ENCODE data around the gene DNAH14.

DNAH14 gene

GRCh38 chr1:225428881-225429455, 499.5 kb downstream of the DNAH14 start:
- DNase-seq (ENCODE audit: low read depth): no peak

GRCh38 chr1:225430301-225430700, 500.8 kb downstream of the DNAH14 start:
- DNase-seq (ENCODE audit: low read depth): no peak

GRCh38 chr1:225431081-225431863, 501.8 kb downstream of the DNAH14 start:
- no peak for DNase-seq (ENCODE audit: low read depth)

- no peak for DNase-seq (ENCODE audit: low read depth)
Observed at GRCh38 chr1:225434046-225434445, 504.6 kb downstream of the DNAH14 start.

- no peak for DNase-seq (ENCODE audit: low read depth)
Observed at GRCh38 chr1:225435076-225435475, 505.6 kb downstream of the DNAH14 start.

- DNase-seq (ENCODE audit: low read depth): no peak
Observed at GRCh38 chr1:225435487-225435886, 506.0 kb downstream of the DNAH14 start.

- no peak for DNase-seq (ENCODE audit: low read depth)
Observed at GRCh38 chr1:225435957-225436392, 506.5 kb downstream of the DNAH14 start.

GRCh38 chr1:225437710-225438437, 508.4 kb downstream of the DNAH14 start:
- no peak for DNase-seq (ENCODE audit: low read depth)

- DNase-seq (ENCODE audit: low read depth): no peak
Observed at GRCh38 chr1:225440380-225441221, 511.1 kb downstream of the DNAH14 start.

GRCh38 chr1:225441314-225442122, 512.0 kb downstream of the DNAH14 start:
- no peak for DNase-seq (ENCODE audit: low read depth)

GRCh38 chr1:225442123-225442505, 512.6 kb downstream of the DNAH14 start:
- DNase-seq (ENCODE audit: low read depth): no peak

- DNase-seq (ENCODE audit: low read depth): no peak
Observed at GRCh38 chr1:225445639-225446594, 516.4 kb downstream of the DNAH14 start.

GRCh38 chr1:225446595-225446960, 517.1 kb downstream of the DNAH14 start:
- no peak for DNase-seq (ENCODE audit: low read depth)

GRCh38 chr1:225446981-225447615, 517.6 kb downstream of the DNAH14 start:
- no peak for DNase-seq (ENCODE audit: low read depth)

GRCh38 chr1:225447650-225448089, 518.2 kb downstream of the DNAH14 start:
- DNase-seq (ENCODE audit: low read depth): no peak

- no peak for DNase-seq (ENCODE audit: low read depth)
Observed at GRCh38 chr1:225448146-225448805, 518.8 kb downstream of the DNAH14 start.
